NCI-H2196 treated with DMSO at 0.1 percent for 48 hours (cell line): Measurements from ENCODE around the gene SYPL2.

ENCODE experiments used
- DNase-seq: peaks from one replicate; lab custom pipeline; 2025; ENCODE audit not compliant: unreplicated experiment; lab: John Stamatoyannopoulos, UW

SYPL2 gene

GRCh38 chr1:109490934-109491302 lies 24.6 kb downstream of the SYPL2 start:
- DNase-seq = no peak

GRCh38 chr1:109491372-109491771 lies 25.0 kb downstream of the SYPL2 start:
- DNase-seq = no peak

GRCh38 chr1:109492779-109493178 lies 26.4 kb downstream of the SYPL2 start:
- DNase-seq = no peak

GRCh38 chr1:109493227-109493626 lies 26.9 kb downstream of the SYPL2 start:
- no peak for DNase-seq

GRCh38 chr1:109493805-109494539 lies 27.6 kb downstream of the SYPL2 start, which contains the start of gene CYB561D1:
TSS of gene CYB561D1 (plus strand) at chr1:109494094. CDS start at chr1:109494140, 46 bp downstream.
- DNase-seq = peak; percentile 69

GRCh38 chr1:109495738-109496137 lies 29.4 kb downstream of the SYPL2 start:
- DNase-seq = no peak

GRCh38 chr1:109497449-109498160 lies 31.3 kb downstream of the SYPL2 start:
- DNase-seq = no peak

GRCh38 chr1:109498161-109498801 lies 31.9 kb downstream of the SYPL2 start:
- DNase-seq = peak; percentile 69

- no peak for DNase-seq
Measured at GRCh38 chr1:109499081-109499480, 32.7 kb downstream of the SYPL2 start.

GRCh38 chr1:109499661-109500536 lies 33.6 kb downstream of the SYPL2 start:
- DNase-seq = no peak

GRCh38 chr1:109500941-109501381 lies 34.6 kb downstream of the SYPL2 start:
- no peak for DNase-seq

GRCh38 chr1:109501644-109502363 lies 35.5 kb downstream of the SYPL2 start:
- DNase-seq = no peak

- no peak for DNase-seq
Measured at GRCh38 chr1:109502364-109502851, 36.1 kb downstream of the SYPL2 start.

- no peak for DNase-seq
Measured at GRCh38 chr1:109503935-109504334, 37.6 kb downstream of the SYPL2 start.

- no peak for DNase-seq
Measured at GRCh38 chr1:109504974-109505373, 38.6 kb downstream of the SYPL2 start.

GRCh38 chr1:109508001-109508872 lies 41.9 kb downstream of the SYPL2 start:
- DNase-seq = no peak

- no peak for DNase-seq
Measured at GRCh38 chr1:109508873-109509175, 42.5 kb downstream of the SYPL2 start.

- peak; percentile 36 for DNase-seq
Measured at GRCh38 chr1:109509176-109510134, 43.1 kb downstream of the SYPL2 start, which contains the start of gene AMIGO1. TSS of gene AMIGO1 (minus strand) at chr1:109509727. CDS start at chr1:109508912, 815 bp downstream.
